GM12878 (cell line): ENCODE results near the gene MGMT. TPM values are rescaled to one million over a fixed set of nuclear protein-coding genes. Genes with fewer than 3 reads are reported as not detected.

Experiments used
- ATAC-seq: fragments of 200-7000 bp; cut with Tn5 transposase; 3 replicates; pipeline ENCODE4 v1.9.1; 2020; ENCODE audit warnings: mild to moderate bottlenecking, moderate library complexity
- BruUV-seq: library from RNA; stranded (reverse); fragments of 400-500 nt; replicated peaks from 2 replicates; lab custom pipeline; 2021; lab: Mats Ljungman, UMichigan
- CTCF ChIA-PET: fragments of 300-600 bp; sonication (Branson Sonifier 250); formaldehyde crosslinking; extraction: SDS; loops from one replicate; lab custom pipeline; 2021; ENCODE audit warnings: inconsistent platforms; lab: Yijun Ruan, JAX
- POLR2A ChIA-PET: fragments of 350-600 bp; formaldehyde crosslinking; extraction: SDS; loops from one replicate; lab custom pipeline; 2021; ENCODE audit warnings: inconsistent platforms; lab: Charles Lee
- RAD21 ChIA-PET: fragments of 300-600 bp; sonication (Branson Sonifier 250); formaldehyde crosslinking; loops from one replicate; lab custom pipeline; 2023; ENCODE audit warnings: antibody characterized with exemption; ENCODE audit not compliant: unreplicated experiment; lab: Charles Lee
- SMC1A ChIA-PET: fragments of 300-600 bp; sonication (Branson Sonifier 250); formaldehyde crosslinking; loops from one replicate; lab custom pipeline; 2023; ENCODE audit not compliant: unreplicated experiment, uncharacterized antibody; lab: Charles Lee
- DNase-seq: peaks from one replicate; pipeline ENCODE4 v3.0.0-alpha.2; 2011; ENCODE audit warnings: low read depth, low spot score
- FAIRE-seq: peaks from 3 replicates; lab custom pipeline; 2011; peaks lifted over from hg19 to GRCh38; lab: Jason Lieb, UNC
- H2AFZ ChIP-seq: 2 replicates; pipeline ENCODE4 v1.6.0; 2011; ENCODE audit warnings: low read depth, low read length, control low read depth; ENCODE audit not compliant: control insufficient read depth
- H3K27ac ChIP-seq: 2 replicates; pipeline ENCODE4 v1.5.1; 2011; ENCODE audit warnings: control low read depth; ENCODE audit not compliant: control insufficient read depth, insufficient read depth
- H3K27me3 ChIP-seq, 2 experiments: replicated peaks in 1 of 2; 2 replicates each; pipeline versions ENCODE4 v1.6.0 to v1.6.1; 2011; ENCODE audit warnings: low read length in 1 of 2; ENCODE audit not compliant: control insufficient read depth in 2 of 2, insufficient read depth in 2 of 2
- H3K36me3 ChIP-seq, 2 experiments: 2 replicates each; pipeline ENCODE4 v1.5.1; 2011; ENCODE audit warnings: low read length in 1 of 2; ENCODE audit not compliant: control insufficient read depth in 2 of 2, insufficient read depth in 2 of 2
- H3K4me1 ChIP-seq: 2 replicates; pipeline ENCODE4 v1.6.1; 2011; ENCODE audit warnings: mild to moderate bottlenecking, low read length, moderate library complexity, mixed read lengths; ENCODE audit not compliant: control insufficient read depth, insufficient read depth
- H3K4me2 ChIP-seq: 2 replicates; pipeline ENCODE4 v1.6.0; 2011; ENCODE audit warnings: control low read depth; ENCODE audit not compliant: control insufficient read depth, insufficient read depth
- H3K4me3 ChIP-seq: fragments of 200-600 bp; sonication (generic); 2 replicates; pipeline ENCODE4 v1.5.1; 2016
- H3K79me2 ChIP-seq: 2 replicates; pipeline ENCODE4 v1.6.0; 2011; ENCODE audit warnings: low read length; ENCODE audit not compliant: control insufficient read depth, insufficient read depth
- H3K9ac ChIP-seq: 2 replicates; pipeline ENCODE4 v1.8.0; 2011; ENCODE audit warnings: low read length, control low read depth, mixed read lengths; ENCODE audit not compliant: control insufficient read depth, insufficient read depth
- H3K9me3 ChIP-seq: replicated peaks from 3 replicates; pipeline ENCODE4 v1.5.1; 2011; ENCODE audit warnings: mild to moderate bottlenecking, low read length; ENCODE audit not compliant: control insufficient read depth, insufficient read depth
- H4K20me1 ChIP-seq: 2 replicates; pipeline ENCODE4 v1.6.0; 2011; ENCODE audit not compliant: control insufficient read depth, insufficient read depth
- BHLHE40 ChIP-seq, 2 experiments: fragments of 450-650 bp in 1 of 2; IDR thresholded peaks; 2 replicates each; pipeline ENCODE4 v1.6.1; 2011 to 2017; ENCODE audit warnings: low read depth in 2 of 2, borderline replicate concordance in 1 of 2, improper control_type of control experiment in 1 of 2, low read length in 1 of 2, mild to moderate bottlenecking in 1 of 2
- CTCF ChIP-seq, 3 experiments: IDR thresholded peaks in 2 of 3; conservative IDR thresholded peaks in 1 of 3; 2 replicates each; pipeline ENCODE4 v1.5.1; 2011; ENCODE audit warnings: low read depth in 3 of 3, low read length in 3 of 3, mild to moderate bottlenecking in 3 of 3, control low read depth in 2 of 3, moderate library complexity in 2 of 3, inconsistent platforms in 1 of 3, mixed read lengths in 1 of 3; ENCODE audit not compliant: control insufficient read depth in 2 of 3, insufficient read depth in 1 of 3; ENCODE audit errors: extremely low read depth in 1 of 3
- IKZF2 ChIP-seq, 2 experiments: fragments of 450-650 bp; IDR thresholded peaks; 2 replicates each; pipeline ENCODE4 v1.6.1; 2017; ENCODE audit warnings: mild to moderate bottlenecking in 2 of 2, moderate library complexity in 2 of 2
- LARP7 ChIP-seq: fragments of 450-650 bp; IDR thresholded peaks from 2 replicates; pipeline ENCODE4 v1.6.1; 2017; ENCODE audit warnings: mild to moderate bottlenecking
- NFYB ChIP-seq: IDR thresholded peaks from 2 replicates; pipeline ENCODE4 v1.6.1; 2011; ENCODE audit warnings: low read depth, mild to moderate bottlenecking, low read length, improper control_type of control experiment, moderate library complexity; ENCODE audit not compliant: insufficient read depth
- RAD21 ChIP-seq: IDR thresholded peaks from 2 replicates; pipeline ENCODE4 v1.6.1; 2011; ENCODE audit warnings: mild to moderate bottlenecking, low read depth, low read length, moderate library complexity; ENCODE audit not compliant: insufficient read depth
- SMAD1 ChIP-seq: fragments of 450-650 bp; IDR thresholded peaks from 2 replicates; pipeline ENCODE4 v1.6.1; 2018; ENCODE audit warnings: mild to moderate bottlenecking, low read depth; ENCODE audit not compliant: partially characterized antibody
- SPI1 ChIP-seq: IDR thresholded peaks from 2 replicates; pipeline ENCODE4 v1.6.1; 2011; ENCODE audit warnings: low read depth, mild to moderate bottlenecking, low read length, moderate library complexity, borderline replicate concordance; ENCODE audit not compliant: insufficient read depth
- ZBED1 ChIP-seq: IDR thresholded peaks from 2 replicates; pipeline ENCODE4 v1.6.1; 2016; ENCODE audit warnings: borderline replicate concordance
- WGBS: methylation state at CpG from one replicate; pipeline ENCODE4 v1.1.6; 2016; ENCODE audit warnings: low lambda C conversion rate; ENCODE audit not compliant: insufficient replicate concordance, insufficient coverage; ENCODE audit errors: missing lambda C conversion rate; 5-methylcytosine and 5-hydroxymethylcytosine counted together
- in situ Hi-C: fragments of 300-500 bp; cut with MboI; formaldehyde crosslinking; loops from 9 replicates; pipeline ENCODE4 v1.14.3; 2018; ENCODE audit warnings: mixed read lengths
- intact Hi-C: fragments of 100-400 bp; cut with micrococcal nuclease; formaldehyde crosslinking; loops from one replicate; pipeline ENCODE4 v1.14.2; 2022; ENCODE audit not compliant: unreplicated experiment
- polyA plus RNA-seq, 11 experiments: library from polyadenylated mRNA; depleted of rRNA in 4 of 11; unstranded in 6 of 11; stranded (reverse) in 5 of 11; fragments of >200 nt; fragmentation: Nextera tagmentation in 4 of 11; fragmentation: Illumina TruSeq in 1 of 11; extraction: Ambion mirVana in 4 of 11; extraction: Trizol in 1 of 11; gene quantifications; 1 replicate in 1 of 11; 2 replicates in 10 of 11; pipeline versions ENCODE4 v1.2.1 to v1.2.3, GENCODE V29; 2011 to 2016; ENCODE audit warnings: inconsistent platforms in 2 of 11, missing spikeins in 2 of 11, low read depth in 1 of 11
- total RNA-seq, 4 experiments: library from RNA; depleted of rRNA in 3 of 4; stranded (reverse); fragments of >200 nt in 3 of 4; fragmentation: Illumina TruSeq in 1 of 4; extraction: Trizol in 1 of 4; gene quantifications; 2 replicates each; pipeline versions ENCODE4 v1.2.1 to v1.2.3, GENCODE V29; 2013 to 2021

The MGMT gene
- total and polyA plus RNA-seq, 10 of the 15 experiments (the other 5 are each of a cell fraction or from before 2014, with no cell fraction given), result 0.16 to 24.2 (median 13.3) TPM

- POLR2A ChIA-PET, result no interaction called here
- RAD21 ChIA-PET, result no interaction called here
- Histone ChIP-seq H3K9ac (no peak overlapping the region), H3K27ac (no peak overlapping the region), H4K20me1 (no peaks in the 10 kb centered on the region), H3K4me1 (peaks cover 20% of the 10 kb centered on the region), H2AFZ (no peak overlapping the region), H3K27me3 (no peaks in the 10 kb centered on the region), H3K4me2 (no peak overlapping the region), H3K9me3 (no peaks in the 10 kb centered on the region), H3K79me2 (no peaks in the 10 kb centered on the region), H3K36me3 (no peaks in the 10 kb centered on the region), H3K4me3 (no peak overlapping the region)
- BruUV-seq, result no TSS peak
- SMC1A ChIA-PET, result no interaction called here
- TF ChIP-seq SPI1 (no peak), SMAD1 (no peak), NFYB (no peak), RAD21 (no peak), IKZF2 (IDR thresholded peaks at IDR 0.05) (no peak), ZBED1 (no peak), LARP7 (no peak), BHLHE40 (IDR thresholded peaks at IDR 0.05; ENCODE audit: borderline replicate concordance in 1 of 2, low read depth in 2 of 2, low read length in 1 of 2) (no peak), CTCF (IDR thresholded peaks at IDR 0.05 in 2 of 3, conservative IDR thresholded peaks at IDR 0.05 in 1 of 3; ENCODE audit: control insufficient read depth in 2 of 3, extremely low read depth in 1 of 3, insufficient read depth in 1 of 3, low read depth in 3 of 3, low read length in 3 of 3) (no peak)
- CTCF ChIA-PET, result no interaction called here
- DNase-seq, result no peak
- WGBS, result 98% methylated on average over 10 of the region's 10 CpGs
- in situ Hi-C loops (no loop called here), intact Hi-C loops (no loop called here)
- ATAC-seq, result no peak
- FAIRE-seq, result no peak
Observed at GRCh38 chr10:129608653-129609052, 141.6 kb downstream of the MGMT start.
